ENCODE data around the gene STX10.
A peak's percentile ranks its signal among the peaks of the same experiment; 100 is the strongest.

STX10 gene

GRCh38 chr19:13118424-13119193, 31.6 kb downstream of the STX10 start:
- H3K27ac ChIP-seq = peak overlapping the region in 1 of 2 donors; percentile 37
- no peak for DNase-seq (ENCODE audit: low spot score)
- TF ChIP-seq CTCF (IDR thresholded peaks at IDR 0.05) = no peak
- H3K4me3 ChIP-seq = peak overlapping the region; percentile 89

GRCh38 chr19:13117772-13118423, 32.3 kb downstream of the STX10 start, which contains the start of gene NACC1:
TSS of gene NACC1 (plus strand) at chr19:13118264. CDS start at chr19:13135208, 16,944 bp downstream.
- peak within 1 kb of the TSS; percentile 89 for H3K4me3 ChIP-seq
- TF ChIP-seq CTCF (IDR thresholded peaks at IDR 0.05) = no peak
- DNase-seq (ENCODE audit: low spot score) = peak; percentile 90
- peak within 1 kb of the TSS; percentile 48 to 74 for H3K27ac ChIP-seq

GRCh38 chr19:13117176-13117771, 32.9 kb downstream of the STX10 start:
- TF ChIP-seq CTCF (IDR thresholded peaks at IDR 0.05) = no peak
- Histone ChIP-seq H3K27ac (peak overlapping the region; percentile 48 to 74), H3K4me3 (peak overlapping the region; percentile 89)
- no peak for DNase-seq (ENCODE audit: low spot score)

GRCh38 chr19:13116282-13117175, 33.6 kb downstream of the STX10 start, which contains the start of gene TRMT1:
TSS of gene TRMT1 (minus strand) at chr19:13116740. CDS start at chr19:13116399, 341 bp downstream.
- H3K27ac ChIP-seq = peak within 1 kb of the TSS in 1 of 2 donors; percentile 74
- peak; percentile 92 for DNase-seq (ENCODE audit: low spot score)
- no peak for TF ChIP-seq CTCF (IDR thresholded peaks at IDR 0.05)
- H3K4me3 ChIP-seq = peak within 1 kb of the TSS; percentile 89

- Histone ChIP-seq H3K4me3 (peak overlapping the region; percentile 89), H3K27ac (peak overlapping the region in 1 of 2 donors; percentile 74)
- no peak for DNase-seq (ENCODE audit: low spot score)
- no peak for TF ChIP-seq CTCF (IDR thresholded peaks at IDR 0.05)
Measured at GRCh38 chr19:13115936-13116281, 34.3 kb downstream of the STX10 start.

- no peak for DNase-seq (ENCODE audit: low spot score)
- TF ChIP-seq CTCF (IDR thresholded peaks at IDR 0.05) = no peak
- no peak overlapping the region for H3K27ac ChIP-seq
- no peak overlapping the region for H3K4me3 ChIP-seq
Measured at GRCh38 chr19:13112555-13112954, 37.6 kb downstream of the STX10 start.
